ENCODE results near the gene RAB22A.

Gene RAB22A

DNA sequence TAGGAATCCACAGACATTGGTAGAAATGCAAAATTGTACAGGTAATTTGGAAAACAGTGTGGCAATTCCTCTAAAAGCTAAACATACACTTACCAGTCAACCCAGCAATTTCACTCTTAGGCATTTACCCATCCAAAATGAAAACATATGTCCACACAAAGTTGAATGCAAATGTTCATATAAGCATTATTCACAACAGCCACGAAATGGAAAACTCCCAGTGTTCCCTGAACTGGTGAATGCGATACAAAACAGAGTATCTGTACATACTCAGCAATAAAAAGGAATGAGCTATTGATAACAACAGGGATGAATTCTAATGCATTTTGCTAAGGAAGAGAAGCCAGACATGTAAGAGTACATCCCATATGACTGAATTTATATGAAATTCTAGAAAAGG is 32.4 kb upstream of the RAB22A start:
- H3K4me1 ChIP-seq (ENCODE audit: control insufficient read depth in 2 of 2, insufficient read depth in 2 of 2, low read length in 2 of 2) = no peaks in the 10 kb centered on the region
- H3K36me3 ChIP-seq (ENCODE audit: control insufficient read depth in 2 of 2, insufficient read depth in 2 of 2, low read length in 2 of 2) = no peaks in the 10 kb centered on the region
- H3K4me3 ChIP-seq (ENCODE audit: low read length in 2 of 2) = no peak overlapping the region
- no peaks in the 10 kb centered on the region for H3K9me3 ChIP-seq (ENCODE audit: control insufficient read depth in 2 of 2, low read length in 2 of 2)
- H3K9ac ChIP-seq (ENCODE audit: low read depth in 1 of 2, low read length in 2 of 2) = no peak overlapping the region
- H3K27me3 ChIP-seq (ENCODE audit: control insufficient read depth in 2 of 2, insufficient read depth in 2 of 2, low read length in 2 of 2) = no peaks in the 10 kb centered on the region
- H3K27ac ChIP-seq (ENCODE audit: low read depth in 2 of 2, low read length in 2 of 2) = no peak overlapping the region

DNA sequence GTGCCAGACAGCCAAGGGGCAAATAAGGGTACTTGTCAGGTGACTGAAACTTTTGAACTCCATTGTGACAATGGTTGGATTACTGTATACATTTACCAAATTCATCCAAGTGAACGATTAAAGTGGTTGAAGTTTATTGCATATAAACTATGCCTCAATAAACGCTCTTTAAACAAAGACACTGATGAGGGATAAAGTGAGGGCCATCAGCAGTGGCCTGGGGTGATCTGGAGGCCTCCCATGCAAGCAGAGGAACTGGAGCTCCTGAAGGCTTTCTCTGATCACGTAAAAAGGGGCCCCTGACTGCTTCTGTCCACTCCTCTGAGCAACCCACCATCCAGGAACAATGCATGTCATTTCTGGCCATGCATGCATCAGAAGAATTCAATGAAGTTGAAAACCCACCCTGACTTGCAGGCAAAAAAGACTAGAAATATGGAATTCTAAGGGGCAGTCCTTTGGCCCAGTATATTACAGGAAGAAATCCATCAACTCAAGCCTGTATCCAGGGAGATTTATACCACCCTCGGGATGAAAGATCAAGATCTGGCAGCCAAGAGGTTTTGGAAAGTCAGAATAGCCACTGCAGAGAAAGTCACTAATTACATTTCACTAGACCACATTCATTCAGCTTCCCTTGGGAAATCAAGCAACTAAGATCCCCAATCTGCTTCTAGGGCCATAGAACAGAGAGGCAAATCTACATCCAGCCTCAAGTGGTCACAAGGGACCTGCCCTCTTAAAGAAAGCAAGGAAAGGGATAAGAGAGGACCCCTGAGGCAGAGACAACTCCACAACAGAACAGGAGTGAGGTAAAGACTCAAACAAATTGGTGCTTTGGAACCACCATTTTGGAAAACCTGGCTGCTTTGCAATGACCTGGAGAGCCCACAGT is 31.7 kb upstream of the RAB22A start:
- no peak overlapping the region for H3K9ac ChIP-seq (ENCODE audit: low read depth in 1 of 2, low read length in 2 of 2)
- no peaks in the 10 kb centered on the region for H3K36me3 ChIP-seq (ENCODE audit: control insufficient read depth in 2 of 2, insufficient read depth in 2 of 2, low read length in 2 of 2)
- no peaks in the 10 kb centered on the region for H3K27me3 ChIP-seq (ENCODE audit: control insufficient read depth in 2 of 2, insufficient read depth in 2 of 2, low read length in 2 of 2)
- H3K9me3 ChIP-seq (ENCODE audit: control insufficient read depth in 2 of 2, low read length in 2 of 2) = no peaks in the 10 kb centered on the region
- no peak overlapping the region for H3K27ac ChIP-seq (ENCODE audit: low read depth in 2 of 2, low read length in 2 of 2)
- no peaks in the 10 kb centered on the region for H3K4me1 ChIP-seq (ENCODE audit: control insufficient read depth in 2 of 2, insufficient read depth in 2 of 2, low read length in 2 of 2)
- no peak overlapping the region for H3K4me3 ChIP-seq (ENCODE audit: low read length in 2 of 2)

DNA sequence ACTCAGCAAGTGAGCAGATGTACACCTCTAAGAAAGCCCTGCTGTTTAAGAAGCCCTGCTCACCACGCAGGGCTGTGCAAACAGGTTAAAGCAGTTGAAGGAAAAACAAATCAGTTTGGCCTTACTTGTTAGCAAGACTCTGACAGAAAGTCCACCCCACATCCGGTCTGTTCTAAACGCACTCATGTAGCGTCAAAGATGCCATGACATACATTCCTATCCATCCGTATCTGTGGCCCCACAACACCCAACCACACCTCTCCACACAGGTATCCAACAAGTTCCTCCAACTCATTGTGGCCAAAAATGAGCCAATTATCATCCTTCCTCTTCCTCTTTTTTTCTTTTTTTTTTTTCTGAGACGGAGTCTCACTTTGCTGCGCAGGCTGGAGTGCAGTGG is 22.8 kb upstream of the RAB22A start:
- Histone ChIP-seq H3K27ac (ENCODE audit: low read depth in 2 of 2, low read length in 2 of 2) (no peak overlapping the region), H3K4me1 (ENCODE audit: control insufficient read depth in 2 of 2, insufficient read depth in 2 of 2, low read length in 2 of 2) (no peaks in the 10 kb centered on the region), H3K9me3 (ENCODE audit: control insufficient read depth in 2 of 2, low read length in 2 of 2) (no peaks in the 10 kb centered on the region), H3K4me3 (ENCODE audit: low read length in 2 of 2) (no peak overlapping the region), H3K9ac (ENCODE audit: low read depth in 1 of 2, low read length in 2 of 2) (no peak overlapping the region), H3K36me3 (ENCODE audit: control insufficient read depth in 2 of 2, insufficient read depth in 2 of 2, low read length in 2 of 2) (peaks cover 0 to 20% of the 10 kb centered on the region in 2 donors), H3K27me3 (ENCODE audit: control insufficient read depth in 2 of 2, insufficient read depth in 2 of 2, low read length in 2 of 2) (no peaks in the 10 kb centered on the region)

- Histone ChIP-seq H3K36me3 (ENCODE audit: control insufficient read depth in 2 of 2, insufficient read depth in 2 of 2, low read length in 2 of 2) (peaks cover 0 to 20% of the 10 kb centered on the region in 2 donors), H3K9ac (ENCODE audit: low read depth in 1 of 2, low read length in 2 of 2) (no peak overlapping the region), H3K27me3 (ENCODE audit: control insufficient read depth in 2 of 2, insufficient read depth in 2 of 2, low read length in 2 of 2) (no peaks in the 10 kb centered on the region), H3K4me3 (ENCODE audit: low read length in 2 of 2) (no peak overlapping the region), H3K4me1 (ENCODE audit: control insufficient read depth in 2 of 2, insufficient read depth in 2 of 2, low read length in 2 of 2) (no peaks in the 10 kb centered on the region), H3K27ac (ENCODE audit: low read depth in 2 of 2, low read length in 2 of 2) (no peak overlapping the region), H3K9me3 (ENCODE audit: control insufficient read depth in 2 of 2, low read length in 2 of 2) (no peaks in the 10 kb centered on the region)
Measured at GRCh38 chr20:58287638-58288037, 21.9 kb upstream of the RAB22A start.

GRCh38 chr20:58289143-58289542 is 20.4 kb upstream of the RAB22A start:
- H3K9me3 ChIP-seq (ENCODE audit: control insufficient read depth in 2 of 2, low read length in 2 of 2) = no peaks in the 10 kb centered on the region
- H3K36me3 ChIP-seq (ENCODE audit: control insufficient read depth in 2 of 2, insufficient read depth in 2 of 2, low read length in 2 of 2) = peaks cover 0 to 17% of the 10 kb centered on the region in 2 donors
- no peaks in the 10 kb centered on the region for H3K27me3 ChIP-seq (ENCODE audit: control insufficient read depth in 2 of 2, insufficient read depth in 2 of 2, low read length in 2 of 2)
- H3K4me3 ChIP-seq (ENCODE audit: low read length in 2 of 2) = no peak overlapping the region
- no peak overlapping the region for H3K27ac ChIP-seq (ENCODE audit: low read depth in 2 of 2, low read length in 2 of 2)
- H3K9ac ChIP-seq (ENCODE audit: low read depth in 1 of 2, low read length in 2 of 2) = no peak overlapping the region
- H3K4me1 ChIP-seq (ENCODE audit: control insufficient read depth in 2 of 2, insufficient read depth in 2 of 2, low read length in 2 of 2) = no peaks in the 10 kb centered on the region

GRCh38 chr20:58293453-58293852 is 16.1 kb upstream of the RAB22A start:
- Histone ChIP-seq H3K4me1 (ENCODE audit: control insufficient read depth in 2 of 2, insufficient read depth in 2 of 2, low read length in 2 of 2) (no peaks in the 10 kb centered on the region), H3K27me3 (ENCODE audit: control insufficient read depth in 2 of 2, insufficient read depth in 2 of 2, low read length in 2 of 2) (no peaks in the 10 kb centered on the region), H3K4me3 (ENCODE audit: low read length in 2 of 2) (no peak overlapping the region), H3K27ac (ENCODE audit: low read depth in 2 of 2, low read length in 2 of 2) (no peak overlapping the region), H3K36me3 (ENCODE audit: control insufficient read depth in 2 of 2, insufficient read depth in 2 of 2, low read length in 2 of 2) (peaks cover 0 to under 1% of the 10 kb centered on the region in 2 donors), H3K9me3 (ENCODE audit: control insufficient read depth in 2 of 2, low read length in 2 of 2) (no peaks in the 10 kb centered on the region), H3K9ac (ENCODE audit: low read depth in 1 of 2, low read length in 2 of 2) (no peak overlapping the region)

- Histone ChIP-seq H3K4me1 (ENCODE audit: control insufficient read depth in 2 of 2, insufficient read depth in 2 of 2, low read length in 2 of 2) (no peaks in the 10 kb centered on the region), H3K27ac (ENCODE audit: low read depth in 2 of 2, low read length in 2 of 2) (no peak overlapping the region), H3K4me3 (ENCODE audit: low read length in 2 of 2) (no peak overlapping the region), H3K9ac (ENCODE audit: low read depth in 1 of 2, low read length in 2 of 2) (no peak overlapping the region), H3K27me3 (ENCODE audit: control insufficient read depth in 2 of 2, insufficient read depth in 2 of 2, low read length in 2 of 2) (no peaks in the 10 kb centered on the region), H3K36me3 (ENCODE audit: control insufficient read depth in 2 of 2, insufficient read depth in 2 of 2, low read length in 2 of 2) (no peaks in the 10 kb centered on the region), H3K9me3 (ENCODE audit: control insufficient read depth in 2 of 2, low read length in 2 of 2) (no peaks in the 10 kb centered on the region)
Measured at GRCh38 chr20:58294497-58295455, 14.7 kb upstream of the RAB22A start.

GRCh38 chr20:58296051-58296837 is 13.3 kb upstream of the RAB22A start:
- Histone ChIP-seq H3K27ac (ENCODE audit: low read depth in 2 of 2, low read length in 2 of 2) (no peak overlapping the region), H3K27me3 (ENCODE audit: control insufficient read depth in 2 of 2, insufficient read depth in 2 of 2, low read length in 2 of 2) (no peaks in the 10 kb centered on the region), H3K9me3 (ENCODE audit: control insufficient read depth in 2 of 2, low read length in 2 of 2) (no peaks in the 10 kb centered on the region), H3K4me1 (ENCODE audit: control insufficient read depth in 2 of 2, insufficient read depth in 2 of 2, low read length in 2 of 2) (no peaks in the 10 kb centered on the region), H3K36me3 (ENCODE audit: control insufficient read depth in 2 of 2, insufficient read depth in 2 of 2, low read length in 2 of 2) (peaks cover 0 to 5% of the 10 kb centered on the region in 2 donors), H3K4me3 (ENCODE audit: low read length in 2 of 2) (no peak overlapping the region), H3K9ac (ENCODE audit: low read depth in 1 of 2, low read length in 2 of 2) (no peak overlapping the region)

DNA sequence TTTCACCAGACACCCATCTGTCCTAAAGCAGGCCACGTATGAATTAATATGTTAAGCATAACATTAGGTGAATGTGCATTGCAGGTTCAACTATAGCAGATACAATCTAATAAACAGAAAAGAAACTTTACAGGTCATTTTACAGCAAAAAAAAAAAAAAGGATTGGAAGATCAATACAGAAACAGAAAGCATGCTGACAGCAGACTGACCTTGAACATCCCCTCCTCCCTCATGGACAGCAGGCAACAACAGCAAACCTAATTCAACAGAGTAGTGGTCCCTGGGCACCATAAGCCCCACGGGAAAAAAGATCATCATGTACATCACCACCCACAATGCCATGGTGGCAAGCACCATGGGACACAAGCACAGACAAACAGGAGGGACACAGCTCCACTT is 12.1 kb upstream of the RAB22A start:
- no peak overlapping the region for H3K4me3 ChIP-seq (ENCODE audit: low read length in 2 of 2)
- H3K9ac ChIP-seq (ENCODE audit: low read depth in 1 of 2, low read length in 2 of 2) = no peak overlapping the region
- no peaks in the 10 kb centered on the region for H3K27me3 ChIP-seq (ENCODE audit: control insufficient read depth in 2 of 2, insufficient read depth in 2 of 2, low read length in 2 of 2)
- H3K4me1 ChIP-seq (ENCODE audit: control insufficient read depth in 2 of 2, insufficient read depth in 2 of 2, low read length in 2 of 2) = no peaks in the 10 kb centered on the region
- H3K9me3 ChIP-seq (ENCODE audit: control insufficient read depth in 2 of 2, low read length in 2 of 2) = no peaks in the 10 kb centered on the region
- no peak overlapping the region for H3K27ac ChIP-seq (ENCODE audit: low read depth in 2 of 2, low read length in 2 of 2)
- peaks cover 0 to 8% of the 10 kb centered on the region in 2 donors for H3K36me3 ChIP-seq (ENCODE audit: control insufficient read depth in 2 of 2, insufficient read depth in 2 of 2, low read length in 2 of 2)
